Measurements from ENCODE around the gene GRIN1.

DNA sequence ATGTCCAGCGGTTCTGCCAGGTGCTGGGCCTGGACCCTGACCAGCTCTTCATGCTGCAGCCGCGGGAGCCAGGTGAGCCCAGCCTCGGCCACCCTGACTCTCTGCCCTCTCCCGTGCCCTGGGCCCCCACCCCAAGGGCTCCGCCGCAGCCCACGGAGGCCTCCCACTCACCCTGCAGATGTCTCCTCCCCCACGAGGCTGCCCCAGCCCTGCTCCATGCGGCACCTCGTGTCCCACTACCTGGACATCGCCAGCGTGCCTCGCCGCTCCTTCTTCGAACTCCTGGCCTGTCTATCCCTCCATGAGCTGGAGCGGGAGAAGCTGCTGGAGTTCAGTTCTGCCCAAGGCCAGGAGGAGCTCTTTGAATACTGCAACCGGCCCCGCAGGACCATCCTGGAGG, 75.7 kb downstream of the GRIN1 start:
- no peak for TF ChIP-seq RARB (CRISPR knock-in tag; IDR thresholded peaks at IDR 0.05)
- TF ChIP-seq ZNF302 (CRISPR knock-in tag; IDR thresholded peaks at IDR 0.05): no peak
- no peak for TF ChIP-seq MAX (IDR thresholded peaks at IDR 0.05)
- TF ChIP-seq CHD2 (IDR thresholded peaks at IDR 0.05; ENCODE audit: low read length, partially characterized antibody): no peak
- TF ChIP-seq RAD21 (conservative IDR thresholded peaks at IDR 0.05 in 1 of 2, IDR thresholded peaks at IDR 0.05 in 1 of 2): no peak
- no peak for TF ChIP-seq REST (IDR thresholded peaks at IDR 0.05)
- no peak for TF ChIP-seq POLR2A (IDR thresholded peaks at IDR 0.05; ENCODE audit: low read length)
- no peak for TF ChIP-seq SMC3 (IDR thresholded peaks at IDR 0.05)
- TF ChIP-seq EP300 (IDR thresholded peaks at IDR 0.05): no peak
- TF ChIP-seq NR3C1 (IDR thresholded peaks at IDR 0.05): no peak
- TF ChIP-seq MAZ (IDR thresholded peaks at IDR 0.05; ENCODE audit: borderline replicate concordance, low read depth, low read length): no peak
- TF ChIP-seq, protein P1, sequence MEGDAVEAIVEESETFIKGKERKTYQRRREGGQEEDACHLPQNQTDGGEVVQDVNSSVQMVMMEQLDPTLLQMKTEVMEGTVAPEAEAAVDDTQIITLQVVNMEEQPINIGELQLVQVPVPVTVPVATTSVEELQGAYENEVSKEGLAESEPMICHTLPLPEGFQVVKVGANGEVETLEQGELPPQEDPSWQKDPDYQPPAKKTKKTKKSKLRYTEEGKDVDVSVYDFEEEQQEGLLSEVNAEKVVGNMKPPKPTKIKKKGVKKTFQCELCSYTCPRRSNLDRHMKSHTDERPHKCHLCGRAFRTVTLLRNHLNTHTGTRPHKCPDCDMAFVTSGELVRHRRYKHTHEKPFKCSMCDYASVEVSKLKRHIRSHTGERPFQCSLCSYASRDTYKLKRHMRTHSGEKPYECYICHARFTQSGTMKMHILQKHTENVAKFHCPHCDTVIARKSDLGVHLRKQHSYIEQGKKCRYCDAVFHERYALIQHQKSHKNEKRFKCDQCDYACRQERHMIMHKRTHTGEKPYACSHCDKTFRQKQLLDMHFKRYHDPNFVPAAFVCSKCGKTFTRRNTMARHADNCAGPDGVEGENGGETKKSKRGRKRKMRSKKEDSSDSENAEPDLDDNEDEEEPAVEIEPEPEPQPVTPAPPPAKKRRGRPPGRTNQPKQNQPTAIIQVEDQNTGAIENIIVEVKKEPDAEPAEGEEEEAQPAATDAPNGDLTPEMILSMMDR (IDR thresholded peaks at IDR 0.05): no peak
